GM23248 (cell line): ENCODE data around the gene MCHR2. TPM values are rescaled to one million over a fixed set of nuclear protein-coding genes. Genes with fewer than 3 reads are reported as not detected.

Experiments
- DNase-seq: peaks from one replicate; pipeline ENCODE4 v3.0.0-alpha.2; 2015
- H2AFZ ChIP-seq: fragments of 200-600 bp; sonication (generic); 2 replicates; pipeline ENCODE4 v1.6.1; 2016; ENCODE audit warnings: antibody characterized with exemption
- H3F3A ChIP-seq: fragments of 200-600 bp; sonication (generic); 2 replicates; pipeline ENCODE4 v1.6.1; 2016; ENCODE audit warnings: mild to moderate bottlenecking, antibody characterized with exemption, mixed run types; ENCODE audit not compliant: insufficient read depth
- H3K27ac ChIP-seq: fragments of 200-600 bp; sonication (generic); 2 replicates; pipeline ENCODE4 v1.5.1; 2016; ENCODE audit warnings: mild to moderate bottlenecking
- H3K27me3 ChIP-seq: fragments of 200-600 bp; sonication (generic); replicated peaks from 2 replicates; pipeline ENCODE4 v1.6.1; 2016; ENCODE audit warnings: mild to moderate bottlenecking; ENCODE audit not compliant: insufficient read depth
- H3K36me3 ChIP-seq: fragments of 200-600 bp; sonication (generic); 2 replicates; pipeline ENCODE4 v1.6.1; 2016; ENCODE audit warnings: low read depth, mild to moderate bottlenecking
- H3K4me1 ChIP-seq: fragments of 200-600 bp; sonication (generic); 2 replicates; pipeline ENCODE4 v1.6.1; 2016; ENCODE audit warnings: mild to moderate bottlenecking; ENCODE audit not compliant: insufficient read depth
- H3K4me2 ChIP-seq: fragments of 200-600 bp; sonication (generic); one replicate; pipeline ENCODE4 v1.6.1; 2016; ENCODE audit warnings: mild to moderate bottlenecking; ENCODE audit not compliant: unreplicated experiment
- H3K4me3 ChIP-seq: fragments of 200-600 bp; sonication (generic); 2 replicates; pipeline ENCODE4 v1.5.1; 2016; ENCODE audit warnings: mild to moderate bottlenecking
- H3K79me2 ChIP-seq: fragments of 200-600 bp; sonication (generic); 2 replicates; pipeline ENCODE4 v1.6.1; 2016; ENCODE audit warnings: mild to moderate bottlenecking; ENCODE audit not compliant: insufficient read depth
- H3K9ac ChIP-seq: fragments of 200-600 bp; sonication (generic); 2 replicates; pipeline ENCODE4 v1.6.1; 2016; ENCODE audit warnings: mild to moderate bottlenecking
- H3K9me2 ChIP-seq: fragments of 200-600 bp; sonication (generic); 2 replicates; pipeline ENCODE4 v1.6.1; 2016; ENCODE audit warnings: mixed run types, mild to moderate bottlenecking, moderate library complexity; ENCODE audit not compliant: insufficient read depth
- H3K9me3 ChIP-seq: fragments of 200-600 bp; sonication (generic); one replicate; pipeline ENCODE4 v1.6.1; 2017; ENCODE audit warnings: low read depth
- H4K20me1 ChIP-seq: fragments of 200-600 bp; sonication (generic); 2 replicates; pipeline ENCODE4 v1.6.0; 2016; ENCODE audit not compliant: insufficient read depth
- EZH2 ChIP-seq: fragments of 200-600 bp; sonication (generic); IDR thresholded peaks from 2 replicates; pipeline ENCODE4 v1.6.1; 2018; ENCODE audit warnings: antibody characterized with exemption, mild to moderate bottlenecking; ENCODE audit not compliant: insufficient read depth, poor library complexity, severe bottlenecking
- EZH2phosphoT487 ChIP-seq: fragments of 200-600 bp; sonication (generic); IDR thresholded peaks from 2 replicates; pipeline ENCODE4 v1.6.1; 2018; ENCODE audit warnings: antibody characterized with exemption, moderate library complexity, mild to moderate bottlenecking, low read depth; ENCODE audit not compliant: insufficient read depth
- WGBS, 2 experiments: methylation state at CpG; one replicate each; pipeline ENCODE4 v1.1.6; 2015 to 2017; ENCODE audit warnings: low lambda C conversion rate in 2 of 2, low coverage in 1 of 2; ENCODE audit errors: missing lambda C conversion rate in 2 of 2; 5-methylcytosine and 5-hydroxymethylcytosine counted together
- in situ Hi-C: fragments of 300-500 bp; cut with MboI; formaldehyde crosslinking; loops from 2 replicates; pipeline ENCODE4 v1.15.0; 2020
- polyA plus RNA-seq: library from polyadenylated mRNA; unstranded; fragments of >200 nt; fragmentation: Nextera tagmentation; extraction: Ambion mirVana; gene quantifications from 2 replicates; pipeline ENCODE4 v1.2.1, GENCODE V29; 2016
- total RNA-seq: library from RNA; depleted of rRNA; stranded (reverse); fragments of >200 nt; shearing (Covaris generic); gene quantifications from 2 replicates; pipeline ENCODE4 v1.2.3, GENCODE V29; 2014

Gene MCHR2
- total and polyA plus RNA-seq, 2 experiments from 2014 or later: not detected

GRCh38 chr6:99993146-99993532, 884 bp downstream of the MCHR2 start:
- WGBS, 2 experiments: 43 to 45% methylated on average over 9 of the region's 9 CpGs
- Histone ChIP-seq H3K27ac (no peak overlapping the region), H3K36me3 (no peaks in the 10 kb centered on the region), H3K79me2 (no peaks in the 10 kb centered on the region), H3K9me2 (no peaks in the 10 kb centered on the region), H3K9ac (no peak overlapping the region), H3K9me3 (no peaks in the 10 kb centered on the region), H3K4me3 (peak overlapping the region; percentile 67; the same call in 1 of the 2 replicates), H3F3A (0 out of 2 replicates have a peak, but pooled peaks cover 4% of the 10 kb centered on the region), H3K27me3 (peaks cover 31% of the 10 kb centered on the region; the same call in 1 of the 2 replicates), H4K20me1 (no peaks in the 10 kb centered on the region), H2AFZ (peak overlapping the region; percentile 79), H3K4me2 (peak overlapping the region; percentile 81), H3K4me1 (peaks cover 11% of the 10 kb centered on the region)
- TF ChIP-seq EZH2phosphoT487 (no peak), EZH2 (no peak)
- in situ Hi-C loops: no loop called here
- DNase-seq: no peak

DNA sequence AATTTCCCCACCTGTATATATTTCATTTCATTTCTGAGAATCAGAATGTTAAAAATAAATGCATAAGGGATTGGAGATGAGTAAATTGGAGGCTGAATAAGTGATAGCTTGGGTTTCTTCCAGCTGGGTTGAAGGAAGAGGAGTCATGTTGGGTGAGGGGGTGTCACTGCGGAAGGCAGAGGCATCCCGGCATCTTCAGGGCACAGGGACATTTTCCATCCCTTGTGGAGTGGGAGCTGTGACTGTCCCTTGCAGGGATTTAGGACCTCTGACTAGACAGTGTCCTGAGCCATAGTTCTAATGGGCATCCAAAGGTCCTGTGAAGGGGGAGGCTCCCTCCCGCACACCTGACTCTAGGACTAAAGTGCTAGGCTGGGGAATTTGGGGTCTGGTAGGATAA, 2.1 kb downstream of the MCHR2 start:
- Histone ChIP-seq H3K36me3 (no peaks in the 10 kb centered on the region), H3K9me3 (no peaks in the 10 kb centered on the region), H3K9me2 (no peaks in the 10 kb centered on the region), H3K27ac (no peak overlapping the region), H3K27me3 (peaks cover 31% of the 10 kb centered on the region; the same call in 1 of the 2 replicates), H4K20me1 (no peaks in the 10 kb centered on the region), H3K79me2 (no peaks in the 10 kb centered on the region), H3K4me3 (no peak overlapping the region), H3K9ac (no peak overlapping the region), H2AFZ (no peak overlapping the region), H3F3A (0 out of 2 replicates have a peak, but pooled peaks cover 4% of the 10 kb centered on the region), H3K4me1 (peaks cover 7% of the 10 kb centered on the region), H3K4me2 (no peak overlapping the region)
- in situ Hi-C loops: no loop called here
- DNase-seq: no peak
- 85 to 86% methylated on average over 3 of the region's 3 CpGs for WGBS, 2 experiments
- TF ChIP-seq EZH2 (no peak), EZH2phosphoT487 (no peak)

- H3K36me3 ChIP-seq: no peaks in the 10 kb centered on the region
- H3K27me3 ChIP-seq: no peaks in the 10 kb centered on the region
- no peaks in the 10 kb centered on the region for H3F3A ChIP-seq
- no peak for DNase-seq
- no peaks in the 10 kb centered on the region for H3K4me1 ChIP-seq
- no peak overlapping the region for H3K27ac ChIP-seq
- H2AFZ ChIP-seq: no peak overlapping the region
- no peaks in the 10 kb centered on the region for H3K9me3 ChIP-seq
- TF ChIP-seq EZH2phosphoT487: no peak
- TF ChIP-seq EZH2: no peak
- no peak overlapping the region for H3K4me3 ChIP-seq
- no peaks in the 10 kb centered on the region for H3K79me2 ChIP-seq
- no peak overlapping the region for H3K9ac ChIP-seq
- no peaks in the 10 kb centered on the region for H4K20me1 ChIP-seq
- no peaks in the 10 kb centered on the region for H3K9me2 ChIP-seq
- in situ Hi-C loops: no loop called here
- no peak overlapping the region for H3K4me2 ChIP-seq
Observed at GRCh38 chr6:99980741-99981140, 13.3 kb downstream of the MCHR2 start.

DNA sequence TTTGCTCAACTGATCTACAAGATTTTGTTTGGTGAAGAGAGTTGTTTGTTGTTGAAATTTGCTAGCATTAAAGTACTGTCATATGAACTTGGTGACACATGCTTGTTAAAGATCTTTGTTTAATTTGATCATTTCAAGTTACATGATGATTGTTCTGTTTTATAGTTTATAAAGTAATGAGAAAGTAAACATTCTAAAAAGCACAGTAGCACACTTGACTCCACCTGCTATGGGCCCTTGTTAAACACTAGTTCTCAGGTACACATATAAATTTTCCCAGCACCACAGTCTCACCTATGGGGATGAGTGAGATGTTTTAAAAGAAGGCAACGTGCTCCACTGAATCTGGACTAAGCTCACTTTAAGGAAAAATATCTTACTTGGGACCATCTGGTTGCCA, 14.1 kb downstream of the MCHR2 start:
- TF ChIP-seq EZH2phosphoT487 (no peak), EZH2 (no peak)
- H3K4me2 ChIP-seq: no peak overlapping the region
- H3K9ac ChIP-seq: no peak overlapping the region
- no peaks in the 10 kb centered on the region for H3K9me3 ChIP-seq
- no peak for DNase-seq
- in situ Hi-C loops: no loop called here
- H3F3A ChIP-seq: no peaks in the 10 kb centered on the region
- WGBS, 2 experiments: 0 to 6% methylated on average over 1 of the region's 1 CpG
- no peaks in the 10 kb centered on the region for H3K27me3 ChIP-seq
- H3K79me2 ChIP-seq: no peaks in the 10 kb centered on the region
- no peaks in the 10 kb centered on the region for H3K9me2 ChIP-seq
- no peaks in the 10 kb centered on the region for H4K20me1 ChIP-seq
- H3K4me3 ChIP-seq: no peak overlapping the region
- H3K4me1 ChIP-seq: no peaks in the 10 kb centered on the region
- H3K27ac ChIP-seq: no peak overlapping the region
- H3K36me3 ChIP-seq: no peaks in the 10 kb centered on the region
- no peak overlapping the region for H2AFZ ChIP-seq

- TF ChIP-seq EZH2phosphoT487: no peak
- TF ChIP-seq EZH2: no peak
- Histone ChIP-seq H2AFZ (no peak overlapping the region), H3K9me3 (no peaks in the 10 kb centered on the region), H3F3A (no peaks in the 10 kb centered on the region), H3K79me2 (no peaks in the 10 kb centered on the region), H3K36me3 (no peaks in the 10 kb centered on the region), H3K27ac (no peak overlapping the region), H3K9ac (no peak overlapping the region), H4K20me1 (no peaks in the 10 kb centered on the region), H3K4me2 (no peak overlapping the region), H3K4me1 (no peaks in the 10 kb centered on the region), H3K9me2 (no peaks in the 10 kb centered on the region), H3K27me3 (no peaks in the 10 kb centered on the region), H3K4me3 (no peak overlapping the region)
- in situ Hi-C loops: no loop called here
- no peak for DNase-seq
Observed at GRCh38 chr6:99967052-99967451, 27.0 kb downstream of the MCHR2 start.
